Gastroesophageal sphincter (tissue), 2 donors: ENCODE data around the gene TAS2R4.

Experiments used
- POLR2A ChIP-seq, 2 donors: fragments of 450-650 bp; IDR thresholded peaks; one replicate each; pipeline ENCODE4 v1.6.1; 2017; ENCODE audit warnings: antibody characterized with exemption in 2 of 2, mild to moderate bottlenecking in 2 of 2, moderate library complexity in 1 of 2
- POLR2AphosphoS5 ChIP-seq: sonication (generic); formaldehyde crosslinking; IDR thresholded peaks from one replicate; pipeline ENCODE4 v1.6.1; 2017; ENCODE audit warnings: antibody characterized with exemption

DNA sequence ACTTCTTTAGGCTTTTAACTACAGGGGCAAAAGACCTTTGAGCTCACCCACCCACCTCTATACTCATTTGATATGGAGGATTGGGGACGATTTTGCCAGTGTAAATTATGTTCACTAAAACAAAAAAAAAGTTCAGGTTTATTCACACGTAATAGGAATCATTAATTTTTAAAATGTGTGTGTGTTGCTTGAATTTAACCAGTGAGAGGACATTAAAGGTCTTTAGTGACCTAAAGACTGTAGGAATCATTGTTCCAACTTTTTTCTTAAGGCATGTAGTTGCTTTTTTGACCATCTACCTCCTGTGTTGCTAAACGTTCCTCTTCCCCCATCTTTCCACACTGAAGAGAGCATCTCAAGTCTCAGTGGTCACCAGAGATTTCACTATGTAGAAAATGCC, 37.2 kb upstream of the TAS2R4 start:
- no peak for TF ChIP-seq POLR2AphosphoS5
- no peak for TF ChIP-seq POLR2A (IDR thresholded peaks at IDR 0.05)
